MM.1S (cell line): ENCODE results near the gene SAXO2.
"Not testable (repeated sequence)": the region's sequence is repeated elsewhere in the genome, so short reads cannot be mapped to it uniquely, and the experiment has no call there.

Source experiments
- DNase-seq: peaks from one replicate; pipeline ENCODE4 v3.0.0-alpha.2; 2015
- H2AFZ ChIP-seq: fragments of 300-600 bp; sonication (generic); 2 replicates; pipeline ENCODE4 v1.6.0; 2016; ENCODE audit warnings: antibody characterized with exemption, low read length
- H3F3A ChIP-seq: fragments of 300-600 bp; sonication (generic); 2 replicates; pipeline ENCODE4 v1.6.1; 2016; ENCODE audit warnings: mild to moderate bottlenecking, antibody characterized with exemption, low read length, moderate library complexity, mixed read lengths; ENCODE audit not compliant: insufficient read depth
- H3K27ac ChIP-seq: fragments of 300-600 bp; sonication (generic); 2 replicates; pipeline ENCODE4 v1.5.1; 2016; ENCODE audit warnings: mild to moderate bottlenecking, low read length
- H3K27me3 ChIP-seq: fragments of 300-600 bp; sonication (generic); replicated peaks from 2 replicates; pipeline ENCODE4 v1.6.0; 2016; ENCODE audit warnings: low read length; ENCODE audit not compliant: insufficient read depth
- H3K36me3 ChIP-seq: fragments of 300-600 bp; sonication (generic); replicated peaks from 2 replicates; pipeline ENCODE4 v1.6.1; 2016; ENCODE audit warnings: mild to moderate bottlenecking, low read length, mixed read lengths; ENCODE audit not compliant: insufficient read depth
- H3K4me1 ChIP-seq: fragments of 300-600 bp; sonication (generic); 2 replicates; pipeline ENCODE4 v1.6.1; 2016; ENCODE audit warnings: low read length, mixed read lengths
- H3K4me2 ChIP-seq: fragments of 300-600 bp; sonication (generic); 2 replicates; pipeline ENCODE4 v1.6.0; 2016; ENCODE audit warnings: low read depth, low read length
- H3K4me3 ChIP-seq: fragments of 300-600 bp; sonication (generic); 2 replicates; pipeline ENCODE4 v1.5.1; 2016; ENCODE audit warnings: low read length, mixed read lengths
- H3K79me2 ChIP-seq: fragments of 300-600 bp; sonication (generic); 2 replicates; pipeline ENCODE4 v1.6.1; 2016; ENCODE audit warnings: mixed run types, low read length, mixed read lengths
- H3K9ac ChIP-seq: fragments of 300-600 bp; sonication (generic); 2 replicates; pipeline ENCODE4 v1.6.1; 2016; ENCODE audit warnings: low read length, mixed read lengths
- H3K9me2 ChIP-seq: fragments of 300-600 bp; sonication (generic); replicated peaks from 2 replicates; pipeline ENCODE4 v1.6.1; 2016; ENCODE audit warnings: mild to moderate bottlenecking, low read length, mixed read lengths; ENCODE audit not compliant: insufficient read depth
- H3K9me3 ChIP-seq: fragments of 300-600 bp; sonication (generic); replicated peaks from 2 replicates; pipeline ENCODE4 v1.6.1; 2016; ENCODE audit warnings: mild to moderate bottlenecking, low read length, mixed read lengths; ENCODE audit not compliant: insufficient read depth
- H4K20me1 ChIP-seq: fragments of 300-600 bp; sonication (generic); 2 replicates; pipeline ENCODE4 v1.6.1; 2016; ENCODE audit warnings: mild to moderate bottlenecking, low read length, moderate library complexity, mixed read lengths; ENCODE audit not compliant: insufficient read depth
- EZH2 ChIP-seq: fragments of 300-600 bp; sonication (generic); optimal IDR thresholded peaks from 2 replicates; pipeline ENCODE3; 2017; ENCODE audit warnings: low read depth, mild to moderate bottlenecking, antibody characterized with exemption, low read length, mixed read lengths
- EZH2phosphoT487 ChIP-seq: fragments of 300-600 bp; sonication (generic); IDR thresholded peaks from 2 replicates; pipeline ENCODE4 v1.6.1; 2018; ENCODE audit warnings: antibody characterized with exemption, low read length
- TF ChIP-seq, protein P1 (sequence below): fragments of 300-600 bp; sonication (generic); IDR thresholded peaks from 2 replicates; pipeline ENCODE4 v1.5.1; 2016; ENCODE audit warnings: antibody characterized with exemption, low read length, mixed read lengths

Gene SAXO2

DNA sequence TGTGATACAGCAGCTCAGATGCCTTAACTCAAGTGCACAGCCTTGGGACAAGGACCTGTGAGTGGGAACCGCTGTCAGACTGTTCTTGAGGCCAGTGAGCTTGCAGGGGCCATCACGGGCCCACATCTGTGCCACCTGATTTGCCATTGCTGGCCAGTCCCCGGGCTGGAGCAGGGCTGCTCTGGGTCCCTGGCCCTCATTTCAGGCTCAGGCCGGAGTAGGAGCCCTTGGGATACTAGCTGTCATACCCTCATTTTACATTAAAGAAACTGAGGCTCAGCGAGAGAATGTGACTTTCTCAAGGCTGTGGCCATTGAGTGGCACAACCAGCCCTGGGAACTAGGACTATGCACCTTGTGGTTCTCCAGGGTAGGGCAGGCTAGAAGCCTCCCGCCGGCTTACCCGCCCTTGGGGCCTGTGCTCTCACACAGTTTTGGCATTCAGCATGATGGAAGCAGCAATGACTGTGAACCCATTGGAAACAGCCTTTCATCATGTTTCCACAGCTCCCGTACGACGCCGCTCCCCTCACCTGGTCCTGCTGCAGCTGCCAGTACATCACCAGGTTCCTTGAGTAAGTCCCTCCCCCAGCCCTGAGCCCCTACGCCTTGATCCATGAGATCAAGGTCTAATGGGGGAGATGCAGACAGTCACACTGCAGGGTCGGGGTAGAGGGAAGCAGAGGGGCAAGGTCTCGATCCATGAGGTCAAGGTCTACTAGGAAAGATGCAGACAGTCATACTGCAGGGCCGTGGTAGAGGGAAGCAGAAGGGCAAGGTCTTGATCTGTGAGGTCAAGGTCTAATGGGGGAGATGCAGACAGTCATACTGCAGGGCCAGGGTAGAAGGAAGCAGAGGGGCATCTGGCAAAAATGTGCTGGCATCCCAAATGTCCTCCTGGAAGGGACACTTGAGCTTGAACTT, 44.4 kb downstream of the SAXO2 start:
- DNase-seq, result no peak
- H3K9me2 ChIP-seq, result no peaks in the 10 kb centered on the region
- H3K27ac ChIP-seq, result no peak overlapping the region
- no peak for TF ChIP-seq EZH2phosphoT487
- TF ChIP-seq, protein P1, sequence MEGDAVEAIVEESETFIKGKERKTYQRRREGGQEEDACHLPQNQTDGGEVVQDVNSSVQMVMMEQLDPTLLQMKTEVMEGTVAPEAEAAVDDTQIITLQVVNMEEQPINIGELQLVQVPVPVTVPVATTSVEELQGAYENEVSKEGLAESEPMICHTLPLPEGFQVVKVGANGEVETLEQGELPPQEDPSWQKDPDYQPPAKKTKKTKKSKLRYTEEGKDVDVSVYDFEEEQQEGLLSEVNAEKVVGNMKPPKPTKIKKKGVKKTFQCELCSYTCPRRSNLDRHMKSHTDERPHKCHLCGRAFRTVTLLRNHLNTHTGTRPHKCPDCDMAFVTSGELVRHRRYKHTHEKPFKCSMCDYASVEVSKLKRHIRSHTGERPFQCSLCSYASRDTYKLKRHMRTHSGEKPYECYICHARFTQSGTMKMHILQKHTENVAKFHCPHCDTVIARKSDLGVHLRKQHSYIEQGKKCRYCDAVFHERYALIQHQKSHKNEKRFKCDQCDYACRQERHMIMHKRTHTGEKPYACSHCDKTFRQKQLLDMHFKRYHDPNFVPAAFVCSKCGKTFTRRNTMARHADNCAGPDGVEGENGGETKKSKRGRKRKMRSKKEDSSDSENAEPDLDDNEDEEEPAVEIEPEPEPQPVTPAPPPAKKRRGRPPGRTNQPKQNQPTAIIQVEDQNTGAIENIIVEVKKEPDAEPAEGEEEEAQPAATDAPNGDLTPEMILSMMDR, result no peak
- TF ChIP-seq EZH2, result no peak
- no peak overlapping the region for H3K4me3 ChIP-seq
- no peaks in the 10 kb centered on the region for H3F3A ChIP-seq
- H3K27me3 ChIP-seq, result peaks cover 31% of the 10 kb centered on the region
- no peak overlapping the region for H3K9ac ChIP-seq
- H3K79me2 ChIP-seq, result no peaks in the 10 kb centered on the region
- no peak overlapping the region for H3K4me2 ChIP-seq
- H3K9me3 ChIP-seq, result no peaks in the 10 kb centered on the region
- H3K36me3 ChIP-seq, result no peaks in the 10 kb centered on the region
- no peak overlapping the region for H2AFZ ChIP-seq
- no peaks in the 10 kb centered on the region for H4K20me1 ChIP-seq
- no peaks in the 10 kb centered on the region for H3K4me1 ChIP-seq

DNA sequence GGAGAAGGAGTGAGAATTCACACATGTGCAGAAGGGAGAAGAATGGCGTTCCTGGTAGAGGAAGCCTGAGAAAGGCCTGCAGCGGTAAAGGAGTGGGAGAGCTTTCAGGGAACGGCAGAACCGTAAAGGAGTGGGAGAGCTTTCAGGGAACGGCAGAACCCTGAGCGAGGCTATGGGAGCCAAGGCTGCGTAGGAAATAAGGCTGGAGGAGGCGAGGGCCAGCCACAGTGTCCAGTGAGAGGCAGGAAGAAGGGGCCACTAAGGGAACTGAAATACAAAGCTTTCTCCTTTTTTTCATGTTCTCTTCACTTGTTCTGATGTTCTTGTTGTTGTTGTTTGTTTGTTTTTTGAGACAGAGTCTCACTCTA, 45.1 kb downstream of the SAXO2 start:
- Histone ChIP-seq H3K9me2 (no peaks in the 10 kb centered on the region), H2AFZ (no peak overlapping the region), H3K9me3 (no peaks in the 10 kb centered on the region), H3K36me3 (no peaks in the 10 kb centered on the region), H3K79me2 (no peaks in the 10 kb centered on the region), H3K9ac (no peak overlapping the region), H3K27ac (no peak overlapping the region), H4K20me1 (no peaks in the 10 kb centered on the region), H3K4me3 (no peak overlapping the region), H3F3A (no peaks in the 10 kb centered on the region), H3K4me1 (no peaks in the 10 kb centered on the region), H3K27me3 (peaks cover 28% of the 10 kb centered on the region), H3K4me2 (no peak overlapping the region)
- TF ChIP-seq, protein P1, result no peak
- no peak for DNase-seq

DNA sequence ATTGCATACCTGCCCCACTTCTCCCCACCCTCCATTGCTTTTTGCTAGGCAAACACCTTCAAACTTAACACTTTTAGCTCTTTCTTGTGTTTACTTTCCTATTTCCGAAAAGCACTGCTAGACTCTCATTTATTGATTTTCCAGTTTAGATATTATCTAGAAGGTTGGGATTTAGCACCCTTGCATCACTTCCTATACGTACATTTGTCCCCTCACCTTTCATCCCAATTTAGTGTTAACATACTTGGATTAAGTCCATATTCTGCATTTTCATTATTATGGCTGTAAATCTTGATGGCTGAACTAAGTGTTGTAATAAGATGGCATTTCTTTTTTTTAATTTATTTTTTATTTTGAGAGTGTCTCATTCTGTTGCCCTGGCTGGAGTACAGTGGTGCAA, 47.2 kb downstream of the SAXO2 start:
- Histone ChIP-seq H3F3A (no peaks in the 10 kb centered on the region), H3K9ac (no peak overlapping the region), H3K4me1 (no peaks in the 10 kb centered on the region), H3K4me3 (no peak overlapping the region), H3K27ac (no peak overlapping the region), H3K9me3 (no peaks in the 10 kb centered on the region), H3K36me3 (no peaks in the 10 kb centered on the region), H3K9me2 (no peaks in the 10 kb centered on the region), H3K79me2 (no peaks in the 10 kb centered on the region), H3K4me2 (no peak overlapping the region), H3K27me3 (peaks cover 20% of the 10 kb centered on the region), H4K20me1 (no peaks in the 10 kb centered on the region), H2AFZ (no peak overlapping the region)
- TF ChIP-seq, protein P1, result no peak
- TF ChIP-seq EZH2, result no peak
- TF ChIP-seq EZH2phosphoT487, result no peak
- DNase-seq, result no peak

DNA sequence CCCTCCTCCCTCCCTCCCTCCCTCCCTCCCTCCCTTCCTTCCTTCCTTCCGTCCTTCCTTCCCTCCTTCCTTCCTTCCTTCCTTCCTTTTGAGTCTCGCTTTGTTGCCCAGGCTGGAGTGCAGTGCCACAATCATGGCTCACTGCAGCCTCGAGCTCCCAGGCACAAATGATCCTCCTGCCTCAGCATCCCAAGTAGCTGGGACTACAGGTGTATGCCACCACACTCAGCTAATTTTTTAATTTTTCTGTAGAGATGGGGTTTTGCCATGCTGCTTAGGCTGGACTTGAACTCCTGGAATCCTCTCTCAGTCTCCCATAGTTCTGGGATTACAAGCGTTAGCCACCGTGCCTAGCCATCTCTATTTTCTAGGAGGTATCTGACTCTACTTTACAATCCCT, 48.7 kb downstream of the SAXO2 start:
- H3K4me2 ChIP-seq, H2AFZ ChIP-seq, H3K9ac ChIP-seq, H4K20me1 ChIP-seq, H3K9me2 ChIP-seq, H3K27ac ChIP-seq, H3K4me3 ChIP-seq, DNase-seq, H3K9me3 ChIP-seq, H3K36me3 ChIP-seq, H3K4me1 ChIP-seq, H3K79me2 ChIP-seq, H3F3A ChIP-seq: not testable (repeated sequence)
- peaks cover 33% of the 10 kb centered on the region for H3K27me3 ChIP-seq
